ENCODE results near the gene UBE2A.

The UBE2A gene

GRCh38 chrX:119574394-119575266, at the start of gene UBE2A:
UBE2A (plus strand) TSS chrX:119574563; CDS start chrX:119574712, 149 bp downstream.
- Histone ChIP-seq H3K27me3 (ENCODE audit: insufficient read depth, low read length) (no peaks in the 10 kb centered on the region), H3K4me3 (ENCODE audit: low read length) (peak within 1 kb of the TSS; percentile 78), H3K9ac (ENCODE audit: low read depth, low read length) (peak within 1 kb of the TSS; percentile 80; the same call in 1 of the 2 replicates), H3K4me1 (ENCODE audit: insufficient read depth, low read length) (no peaks in the 10 kb centered on the region; the same call in 1 of the 2 replicates), H3K27ac (ENCODE audit: low read length) (no peak within 1 kb of the TSS), H3K36me3 (ENCODE audit: insufficient read depth, low read depth, low read length) (peaks cover 18% of the 10 kb centered on the region; the same call in 1 of the 2 replicates), H3K9me3 (ENCODE audit: insufficient read depth, low read depth, low read length) (no peaks in the 10 kb centered on the region)

GRCh38 chrX:119529345-119530276, 44.8 kb upstream of the UBE2A start:
- H3K4me3 ChIP-seq (ENCODE audit: low read length), result no peak overlapping the region
- no peaks in the 10 kb centered on the region for H3K27me3 ChIP-seq (ENCODE audit: insufficient read depth, low read length)
- H3K27ac ChIP-seq (ENCODE audit: low read length), result no peak overlapping the region

GRCh38 chrX:119537487-119537886, 36.9 kb upstream of the UBE2A start:
- Histone ChIP-seq H3K9me3 (ENCODE audit: insufficient read depth, low read depth, low read length) (no peaks in the 10 kb centered on the region), H3K36me3 (ENCODE audit: insufficient read depth, low read depth, low read length) (peaks cover 10% of the 10 kb centered on the region; the same call in 1 of the 2 replicates), H3K27me3 (ENCODE audit: insufficient read depth, low read length) (no peaks in the 10 kb centered on the region), H3K4me1 (ENCODE audit: insufficient read depth, low read length) (no peaks in the 10 kb centered on the region), H3K4me3 (ENCODE audit: low read length) (no peak overlapping the region), H3K9ac (ENCODE audit: low read depth, low read length) (no peak overlapping the region), H3K27ac (ENCODE audit: low read length) (no peak overlapping the region)

More at GRCh38 chrX:119529345-119530276, 44.8 kb upstream of the UBE2A start:
- Histone ChIP-seq H3K9ac (ENCODE audit: low read depth, low read length) (no peak overlapping the region), H3K36me3 (ENCODE audit: insufficient read depth, low read depth, low read length) (no peaks in the 10 kb centered on the region), H3K4me1 (ENCODE audit: insufficient read depth, low read length) (no peaks in the 10 kb centered on the region), H3K9me3 (ENCODE audit: insufficient read depth, low read depth, low read length) (no peaks in the 10 kb centered on the region)

GRCh38 chrX:119539872-119540271, 34.5 kb upstream of the UBE2A start:
- Histone ChIP-seq H3K9me3 (ENCODE audit: insufficient read depth, low read depth, low read length) (no peaks in the 10 kb centered on the region), H3K4me3 (ENCODE audit: low read length) (no peak overlapping the region), H3K27ac (ENCODE audit: low read length) (no peak overlapping the region), H3K36me3 (ENCODE audit: insufficient read depth, low read depth, low read length) (peaks cover 10% of the 10 kb centered on the region; the same call in 1 of the 2 replicates), H3K4me1 (ENCODE audit: insufficient read depth, low read length) (no peaks in the 10 kb centered on the region), H3K27me3 (ENCODE audit: insufficient read depth, low read length) (no peaks in the 10 kb centered on the region), H3K9ac (ENCODE audit: low read depth, low read length) (no peak overlapping the region)

- H3K9ac ChIP-seq (ENCODE audit: low read depth, low read length), result no peak overlapping the region
- H3K27me3 ChIP-seq (ENCODE audit: insufficient read depth, low read length), result no peaks in the 10 kb centered on the region
- no peaks in the 10 kb centered on the region for H3K4me1 ChIP-seq (ENCODE audit: insufficient read depth, low read length)
- H3K4me3 ChIP-seq (ENCODE audit: low read length), result no peak overlapping the region
- peaks cover 10% of the 10 kb centered on the region; the same call in 1 of the 2 replicates for H3K36me3 ChIP-seq (ENCODE audit: insufficient read depth, low read depth, low read length)
- H3K9me3 ChIP-seq (ENCODE audit: insufficient read depth, low read depth, low read length), result no peaks in the 10 kb centered on the region
- H3K27ac ChIP-seq (ENCODE audit: low read length), result no peak overlapping the region
Measured at GRCh38 chrX:119541188-119541587, 33.2 kb upstream of the UBE2A start.

- no peak overlapping the region for H3K9ac ChIP-seq (ENCODE audit: low read depth, low read length)
- no peaks in the 10 kb centered on the region for H3K4me1 ChIP-seq (ENCODE audit: insufficient read depth, low read length)
- no peak overlapping the region for H3K4me3 ChIP-seq (ENCODE audit: low read length)
- H3K9me3 ChIP-seq (ENCODE audit: insufficient read depth, low read depth, low read length), result no peaks in the 10 kb centered on the region
- H3K27me3 ChIP-seq (ENCODE audit: insufficient read depth, low read length), result no peaks in the 10 kb centered on the region
- H3K27ac ChIP-seq (ENCODE audit: low read length), result no peak overlapping the region
- no peaks in the 10 kb centered on the region for H3K36me3 ChIP-seq (ENCODE audit: insufficient read depth, low read depth, low read length)
Measured at GRCh38 chrX:119549327-119550016, 24.9 kb upstream of the UBE2A start.

- Histone ChIP-seq H3K9me3 (ENCODE audit: insufficient read depth, low read depth, low read length) (no peaks in the 10 kb centered on the region), H3K27me3 (ENCODE audit: insufficient read depth, low read length) (no peaks in the 10 kb centered on the region), H3K27ac (ENCODE audit: low read length) (no peak overlapping the region), H3K36me3 (ENCODE audit: insufficient read depth, low read depth, low read length) (no peaks in the 10 kb centered on the region), H3K9ac (ENCODE audit: low read depth, low read length) (no peak overlapping the region), H3K4me3 (ENCODE audit: low read length) (no peak overlapping the region), H3K4me1 (ENCODE audit: insufficient read depth, low read length) (no peaks in the 10 kb centered on the region)
Measured at GRCh38 chrX:119552508-119552907, 21.9 kb upstream of the UBE2A start.

GRCh38 chrX:119565107-119565663, 9.2 kb upstream of the UBE2A start, which contains the start of gene STEEP1:
STEEP1 (minus strand) TSS chrX:119565409; CDS start chrX:119565355, 54 bp downstream.
- H3K36me3 ChIP-seq (ENCODE audit: insufficient read depth, low read depth, low read length), result peaks cover 5% of the 10 kb centered on the region; the same call in 1 of the 2 replicates
- H3K9me3 ChIP-seq (ENCODE audit: insufficient read depth, low read depth, low read length), result no peaks in the 10 kb centered on the region
- H3K4me3 ChIP-seq (ENCODE audit: low read length), result peak within 1 kb of the TSS; percentile 90
- no peak within 1 kb of the TSS for H3K27ac ChIP-seq (ENCODE audit: low read length)
- no peaks in the 10 kb centered on the region for H3K4me1 ChIP-seq (ENCODE audit: insufficient read depth, low read length)
- H3K27me3 ChIP-seq (ENCODE audit: insufficient read depth, low read length), result no peaks in the 10 kb centered on the region
- peak within 1 kb of the TSS; percentile 86 for H3K9ac ChIP-seq (ENCODE audit: low read depth, low read length)

GRCh38 chrX:119570351-119570835, 4.0 kb upstream of the UBE2A start:
- H3K36me3 ChIP-seq (ENCODE audit: insufficient read depth, low read depth, low read length), result no peaks in the 10 kb centered on the region
- no peaks in the 10 kb centered on the region for H3K27me3 ChIP-seq (ENCODE audit: insufficient read depth, low read length)
- no peak overlapping the region for H3K4me3 ChIP-seq (ENCODE audit: low read length)
- H3K27ac ChIP-seq (ENCODE audit: low read length), result no peak overlapping the region
- no peak overlapping the region for H3K9ac ChIP-seq (ENCODE audit: low read depth, low read length)
- H3K4me1 ChIP-seq (ENCODE audit: insufficient read depth, low read length), result no peaks in the 10 kb centered on the region; the same call in 1 of the 2 replicates
- no peaks in the 10 kb centered on the region for H3K9me3 ChIP-seq (ENCODE audit: insufficient read depth, low read depth, low read length)

- Histone ChIP-seq H3K9me3 (ENCODE audit: insufficient read depth, low read depth, low read length) (no peaks in the 10 kb centered on the region), H3K27me3 (ENCODE audit: insufficient read depth, low read length) (no peaks in the 10 kb centered on the region), H3K4me3 (ENCODE audit: low read length) (peak overlapping the region; percentile 78), H3K4me1 (ENCODE audit: insufficient read depth, low read length) (no peaks in the 10 kb centered on the region; the same call in 1 of the 2 replicates), H3K36me3 (ENCODE audit: insufficient read depth, low read depth, low read length) (peaks cover 18% of the 10 kb centered on the region; the same call in 1 of the 2 replicates), H3K27ac (ENCODE audit: low read length) (no peak overlapping the region), H3K9ac (ENCODE audit: low read depth, low read length) (peak overlapping the region; percentile 58; the same call in 1 of the 2 replicates)
Measured at GRCh38 chrX:119573222-119573621, 1.1 kb upstream of the UBE2A start.

Data from iPS-20b (cell line).